Measurements from ENCODE around the gene RIPK4.

DNA sequence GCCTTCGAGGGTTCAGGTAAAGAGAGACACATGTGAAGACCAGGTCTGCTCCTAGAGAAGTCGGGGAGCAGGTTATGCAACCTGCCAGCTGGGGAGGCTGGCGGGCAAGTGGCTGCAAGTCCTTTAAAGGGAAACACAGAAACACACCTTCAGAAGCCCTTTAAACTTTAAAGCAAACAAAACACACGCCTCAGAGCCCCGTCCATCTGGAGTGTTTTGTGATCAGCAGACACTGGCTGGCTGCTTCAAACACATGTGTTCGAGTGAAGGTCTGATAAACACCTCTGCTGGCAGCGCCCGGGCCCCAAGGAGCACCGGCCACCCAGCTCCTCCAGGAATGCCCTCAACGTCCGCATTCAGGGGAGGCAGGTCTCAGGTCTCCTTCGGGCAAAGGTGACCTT is 15.2 kb downstream of the RIPK4 start:
- no peak for TF ChIP-seq EZH2phosphoT487 (IDR thresholded peaks at IDR 0.05; ENCODE audit: insufficient read depth, low read depth)
- TF ChIP-seq EZH2 (IDR thresholded peaks at IDR 0.05; ENCODE audit: insufficient read depth, poor library complexity, severe bottlenecking) = no peak
